ENCODE measurements around the gene HNRNPA2B1.
"Not testable (repeated sequence)": the region's sequence is repeated elsewhere in the genome, so short reads cannot be mapped to it uniquely, and the experiment has no call there.

HNRNPA2B1 gene

GRCh38 chr7:26187380-26188205 is 13.0 kb downstream of the HNRNPA2B1 start:
- H3K36me3 ChIP-seq (ENCODE audit: control insufficient read depth, insufficient read depth, low read length) = peaks cover 7% of the 10 kb centered on the region; the same call in 1 of the 2 replicates
- no peaks in the 10 kb centered on the region for H3K27me3 ChIP-seq (replicated peaks; ENCODE audit: control insufficient read depth, insufficient read depth, low read length)
- H3K4me3 ChIP-seq (replicated peaks; ENCODE audit: low read depth, low read length) = no peak overlapping the region
- no peak for DNase-seq (ENCODE audit: extremely low read depth, insufficient read length)
- TF ChIP-seq CTCF (IDR thresholded peaks at IDR 0.05; ENCODE audit: insufficient read depth, low read length, poor library complexity, severe bottlenecking) = no peak

- peaks cover 6% of the 10 kb centered on the region; the same call in 1 of the 2 replicates for H3K36me3 ChIP-seq (ENCODE audit: control insufficient read depth, insufficient read depth, low read length)
- no peak for DNase-seq (ENCODE audit: extremely low read depth, insufficient read length)
- TF ChIP-seq CTCF (IDR thresholded peaks at IDR 0.05; ENCODE audit: insufficient read depth, low read length, poor library complexity, severe bottlenecking) = no peak
- H3K27me3 ChIP-seq (replicated peaks; ENCODE audit: control insufficient read depth, insufficient read depth, low read length) = no peaks in the 10 kb centered on the region
- no peak overlapping the region for H3K4me3 ChIP-seq (replicated peaks; ENCODE audit: low read depth, low read length)
These were observed 13.9 kb downstream of the HNRNPA2B1 start for GRCh38 chr7:26186364-26187311.

- TF ChIP-seq CTCF (IDR thresholded peaks at IDR 0.05; ENCODE audit: insufficient read depth, low read length, poor library complexity, severe bottlenecking) = no peak
- Histone ChIP-seq H3K4me3 (replicated peaks; ENCODE audit: low read depth, low read length) (no peak overlapping the region), H3K27me3 (replicated peaks; ENCODE audit: control insufficient read depth, insufficient read depth, low read length) (no peaks in the 10 kb centered on the region), H3K36me3 (ENCODE audit: control insufficient read depth, insufficient read depth, low read length) (peaks cover 5% of the 10 kb centered on the region; the same call in 1 of the 2 replicates)
- no peak for DNase-seq (ENCODE audit: extremely low read depth, insufficient read length)
These were observed 14.7 kb downstream of the HNRNPA2B1 start for GRCh38 chr7:26185844-26186180.

GRCh38 chr7:26185131-26185843 is 15.3 kb downstream of the HNRNPA2B1 start:
- Histone ChIP-seq H3K36me3 (ENCODE audit: control insufficient read depth, insufficient read depth, low read length) (peaks cover 1% of the 10 kb centered on the region; the same call in 1 of the 2 replicates), H3K27me3 (replicated peaks; ENCODE audit: control insufficient read depth, insufficient read depth, low read length) (no peaks in the 10 kb centered on the region), H3K4me3 (replicated peaks; ENCODE audit: low read depth, low read length) (no peak overlapping the region)
- DNase-seq (ENCODE audit: extremely low read depth, insufficient read length) = no peak
- no peak for TF ChIP-seq CTCF (IDR thresholded peaks at IDR 0.05; ENCODE audit: insufficient read depth, low read length, poor library complexity, severe bottlenecking)

- H3K36me3 ChIP-seq (ENCODE audit: control insufficient read depth, insufficient read depth, low read length); DNase-seq (ENCODE audit: extremely low read depth, insufficient read length); H3K27me3 ChIP-seq (replicated peaks; ENCODE audit: control insufficient read depth, insufficient read depth, low read length); H3K4me3 ChIP-seq (replicated peaks; ENCODE audit: low read depth, low read length): not testable (repeated sequence)
These were observed 16.1 kb downstream of the HNRNPA2B1 start for GRCh38 chr7:26184281-26185101.

Measured in GM06990 (cell line).